HT1080 (cell line): ENCODE data around the gene P4HB. TPM values are rescaled to one million over a fixed set of nuclear protein-coding genes. Genes with fewer than 3 reads are reported as not detected.

Source experiments
- DNase-seq: peaks from one replicate; pipeline ENCODE4 v3.0.0-alpha.2; 2015; ENCODE audit warnings: low read depth
- total RNA-seq: library from RNA; depleted of rRNA; stranded (reverse); fragments of >200 nt; shearing (Covaris generic); gene quantifications from 2 replicates; pipeline ENCODE4 v1.2.3, GENCODE V29; 2014

P4HB gene
- total RNA-seq, 1 experiment from 2014 or later, result 825 TPM

- no peak for DNase-seq
Measured at GRCh38 chr17:81832608-81833159, 27.7 kb downstream of the P4HB start.

- peak; percentile 32 for DNase-seq
Measured at GRCh38 chr17:81831957-81832607, 28.3 kb downstream of the P4HB start.

GRCh38 chr17:81831563-81831956, 28.8 kb downstream of the P4HB start:
- no peak for DNase-seq

- no peak for DNase-seq
Measured at GRCh38 chr17:81829858-81830257, 30.5 kb downstream of the P4HB start.

GRCh38 chr17:81828656-81829055, 31.7 kb downstream of the P4HB start:
- no peak for DNase-seq

GRCh38 chr17:81825841-81826466, 34.4 kb downstream of the P4HB start:
- DNase-seq, result no peak

GRCh38 chr17:81824595-81824994, 35.7 kb downstream of the P4HB start:
- no peak for DNase-seq

- DNase-seq, result no peak
Measured at GRCh38 chr17:81823820-81824550, 36.4 kb downstream of the P4HB start.

GRCh38 chr17:81822996-81823819, 37.1 kb downstream of the P4HB start:
- DNase-seq, result no peak

- no peak for DNase-seq
Measured at GRCh38 chr17:81822312-81822637, 38.1 kb downstream of the P4HB start.

GRCh38 chr17:81821603-81822311, 38.6 kb downstream of the P4HB start:
- DNase-seq, result peak; percentile 56

- DNase-seq, result no peak
Measured at GRCh38 chr17:81821147-81821546, 39.2 kb downstream of the P4HB start.

- DNase-seq, result no peak
Measured at GRCh38 chr17:81819708-81820107, 40.6 kb downstream of the P4HB start.

GRCh38 chr17:81817758-81818147, 42.6 kb downstream of the P4HB start:
- DNase-seq, result no peak

- DNase-seq, result no peak
Measured at GRCh38 chr17:81815646-81815986, 44.7 kb downstream of the P4HB start.

GRCh38 chr17:81814748-81815645, 45.3 kb downstream of the P4HB start:
- DNase-seq, result no peak

GRCh38 chr17:81813861-81814683, 46.3 kb downstream of the P4HB start:
- DNase-seq, result no peak

- DNase-seq, result no peak
Measured at GRCh38 chr17:81813371-81813684, 47.0 kb downstream of the P4HB start.
